BLaER1 treated with 17β-estradiol and CSF1 and Interleukin-3, amounts not matched to agents 10 nM and 100 nM (cell line): ENCODE data around the gene HMCN1.
"Not testable (repeated sequence)": the region's sequence is repeated elsewhere in the genome, so short reads cannot be mapped to it uniquely, and the experiment has no call there.

Experiments used
- H3K27ac ChIP-seq, 11 experiments: shearing (Covaris generic); formaldehyde crosslinking; 2 replicates each; pipeline ENCODE4 v1.8.1; 2022
- H3K27me3 ChIP-seq, 11 experiments: shearing (Covaris generic); formaldehyde crosslinking; 2 replicates each; pipeline ENCODE4 v1.8.1; 2022
- H3K36me3 ChIP-seq, 11 experiments: shearing (Covaris generic); formaldehyde crosslinking; 2 replicates each; pipeline ENCODE4 v1.8.1; 2022
- H3K4me1 ChIP-seq, 10 experiments: shearing (Covaris generic); formaldehyde crosslinking; 2 replicates each; pipeline ENCODE4 v1.8.1; 2022
- H3K4me2 ChIP-seq, 11 experiments: shearing (Covaris generic); formaldehyde crosslinking; 2 replicates each; pipeline ENCODE4 v1.8.1; 2022
- H3K4me3 ChIP-seq, 10 experiments: shearing (Covaris generic); formaldehyde crosslinking; 2 replicates each; pipeline ENCODE4 v1.8.1; 2022
- H3K9ac ChIP-seq, 11 experiments: shearing (Covaris generic); formaldehyde crosslinking; 2 replicates each; pipeline ENCODE4 v1.8.1; 2022
- H3K9me3 ChIP-seq, 11 experiments: shearing (Covaris generic); formaldehyde crosslinking; replicated peaks in 1 of 11; 2 replicates each; pipeline ENCODE4 v1.8.1; 2022
- H4K20me1 ChIP-seq, 11 experiments: shearing (Covaris generic); formaldehyde crosslinking; 2 replicates each; pipeline ENCODE4 v1.8.1; 2022
- Cebpa-rat ChIP-seq, 11 experiments: shearing (Covaris generic); IDR thresholded peaks; 2 replicates each; pipeline ENCODE4 v1.8.1; 2022

Gene HMCN1

DNA sequence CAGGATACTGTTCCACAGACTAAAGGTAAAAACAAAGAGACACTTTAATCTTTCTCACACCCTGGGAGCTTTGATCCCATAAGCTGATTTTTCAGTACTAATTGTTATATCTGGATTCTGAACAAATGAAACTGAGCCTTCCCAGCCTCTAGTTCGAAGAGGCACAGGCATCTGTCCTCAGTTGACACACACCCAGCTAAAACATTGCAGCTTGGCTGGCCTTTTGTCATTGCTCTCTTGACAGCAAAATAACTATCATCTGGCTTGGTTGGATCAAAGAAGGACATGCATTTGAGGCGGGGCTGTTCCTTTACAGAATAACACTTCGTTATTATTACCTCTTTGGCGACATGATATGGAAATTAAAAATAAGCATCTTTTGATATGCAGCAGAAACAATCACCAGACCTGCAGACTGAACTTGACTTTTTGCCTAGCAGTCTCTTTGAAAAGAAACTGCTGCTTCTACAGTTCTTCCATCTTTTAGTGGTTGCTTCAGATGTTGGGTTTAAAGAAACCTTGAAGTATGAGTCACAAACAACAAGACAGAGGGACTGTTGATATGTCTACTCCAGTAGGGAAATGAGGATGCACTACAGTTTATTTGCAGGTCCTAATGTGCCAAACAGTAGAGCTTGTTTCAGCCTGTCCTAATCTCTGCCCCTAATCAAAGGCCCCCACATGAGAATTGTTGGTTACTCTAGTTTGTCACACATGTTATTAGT lies 474.4 kb downstream of the HMCN1 start:
- Histone ChIP-seq H3K9ac (no peak overlapping the region), H3K4me1 (no peaks in the 10 kb centered on the region), H4K20me1 (no peaks in the 10 kb centered on the region), H3K9me3 (no peaks in the 10 kb centered on the region), H3K27ac (no peak overlapping the region), H3K36me3 (no peaks in the 10 kb centered on the region), H3K4me3 (no peak overlapping the region), H3K27me3 (peaks cover 0 to 3% (median 0%) of the 10 kb centered on the region in 11 experiments; a peak in 1 of 22 replicates), H3K4me2 (no peak overlapping the region)
- no peak for TF ChIP-seq Cebpa-rat (IDR thresholded peaks at IDR 0.05)

DNA sequence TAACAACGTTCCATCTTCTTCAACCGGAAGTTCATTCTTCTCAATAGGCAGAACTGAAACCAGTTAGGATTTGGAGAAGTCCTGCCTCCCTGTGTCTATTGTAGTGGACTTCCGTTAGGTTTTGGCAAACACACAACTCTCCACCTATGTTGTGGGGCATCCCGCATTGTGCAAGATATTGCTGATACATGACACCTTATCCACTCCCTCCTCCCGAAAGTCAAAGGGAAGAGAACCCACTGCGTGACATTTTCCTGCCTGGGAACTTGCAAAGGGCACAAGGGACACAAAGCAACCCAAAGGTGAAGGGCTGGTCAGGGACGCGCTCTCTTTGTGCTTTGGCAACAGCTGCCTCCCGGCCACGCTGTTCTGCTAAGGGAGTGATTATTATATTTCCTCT lies 476.1 kb downstream of the HMCN1 start:
- no peaks in the 10 kb centered on the region for H3K4me1 ChIP-seq

DNA sequence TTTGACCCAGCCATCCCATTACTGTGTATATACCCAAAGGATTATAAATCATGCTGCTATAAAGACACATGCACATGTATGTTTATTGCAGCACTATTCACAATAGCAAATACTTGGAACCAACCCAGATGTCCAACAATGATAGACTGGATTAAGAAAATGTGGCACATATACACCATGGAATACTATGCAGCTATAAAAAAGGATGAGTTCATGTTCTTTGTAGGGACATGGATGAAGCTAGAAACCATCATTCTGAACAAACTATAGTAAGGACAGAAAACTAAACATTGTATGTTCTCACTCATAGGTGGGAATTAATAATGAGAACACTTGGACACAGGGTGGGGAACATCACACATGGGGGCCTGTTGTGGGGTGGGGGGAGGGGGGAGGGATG lies 477.4 kb downstream of the HMCN1 start:
- not testable (repeated sequence) for H3K4me2 ChIP-seq, H3K9me3 ChIP-seq, H3K36me3 ChIP-seq, H3K27me3 ChIP-seq, H3K4me1 ChIP-seq, H3K27ac ChIP-seq, H3K4me3 ChIP-seq, H4K20me1 ChIP-seq, H3K9ac ChIP-seq

More for the DNA sequence above, 476.1 kb downstream of the HMCN1 start:
- Histone ChIP-seq H3K9ac (no peak overlapping the region), H3K27me3 (peaks cover 0 to 3% (median 0%) of the 10 kb centered on the region in 11 experiments; a peak in 1 of 22 replicates), H3K36me3 (no peaks in the 10 kb centered on the region), H4K20me1 (no peaks in the 10 kb centered on the region), H3K4me2 (no peak overlapping the region), H3K4me3 (no peak overlapping the region), H3K9me3 (no peaks in the 10 kb centered on the region), H3K27ac (no peak overlapping the region)
- no peak for TF ChIP-seq Cebpa-rat (IDR thresholded peaks at IDR 0.05)

DNA sequence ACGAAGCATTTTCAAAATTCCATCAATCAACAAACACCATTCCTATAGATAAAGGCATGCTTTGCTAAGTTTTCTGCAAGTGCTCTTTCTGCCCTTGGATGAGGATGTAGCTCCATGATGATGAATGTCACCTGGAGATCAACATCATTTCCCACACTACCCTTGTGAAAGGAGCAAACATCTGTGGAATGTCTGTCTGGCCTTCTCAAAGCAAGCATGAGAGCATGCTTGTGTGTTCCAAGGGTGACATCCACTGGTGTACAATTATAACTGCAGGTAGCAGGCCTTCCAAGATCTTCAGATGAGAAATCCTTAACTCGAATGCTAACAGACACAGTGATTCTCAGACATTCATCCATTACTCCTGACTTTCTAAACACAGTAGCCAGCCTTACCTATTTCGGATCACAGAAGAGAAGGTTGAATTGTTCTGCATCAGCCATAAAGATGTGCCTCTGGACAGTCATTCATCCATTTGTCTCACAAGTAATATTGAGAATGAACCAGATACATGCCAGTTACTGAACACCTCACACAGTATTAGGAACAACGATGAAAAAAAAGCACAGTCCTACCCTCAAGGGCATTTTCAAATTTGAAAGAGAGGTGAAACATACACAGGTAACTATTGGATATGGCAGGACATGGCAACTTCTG lies 478.5 kb downstream of the HMCN1 start:
- TF ChIP-seq Cebpa-rat (IDR thresholded peaks at IDR 0.05): no peak
- H3K9me3 ChIP-seq: no peaks in the 10 kb centered on the region
- no peak overlapping the region for H3K9ac ChIP-seq
- H3K4me3 ChIP-seq: no peak overlapping the region
- no peaks in the 10 kb centered on the region for H3K36me3 ChIP-seq
- H3K27ac ChIP-seq: no peak overlapping the region
- no peaks in the 10 kb centered on the region for H4K20me1 ChIP-seq
- no peak overlapping the region for H3K4me2 ChIP-seq
- no peaks in the 10 kb centered on the region for H3K4me1 ChIP-seq
- no peaks in the 10 kb centered on the region for H3K27me3 ChIP-seq

DNA sequence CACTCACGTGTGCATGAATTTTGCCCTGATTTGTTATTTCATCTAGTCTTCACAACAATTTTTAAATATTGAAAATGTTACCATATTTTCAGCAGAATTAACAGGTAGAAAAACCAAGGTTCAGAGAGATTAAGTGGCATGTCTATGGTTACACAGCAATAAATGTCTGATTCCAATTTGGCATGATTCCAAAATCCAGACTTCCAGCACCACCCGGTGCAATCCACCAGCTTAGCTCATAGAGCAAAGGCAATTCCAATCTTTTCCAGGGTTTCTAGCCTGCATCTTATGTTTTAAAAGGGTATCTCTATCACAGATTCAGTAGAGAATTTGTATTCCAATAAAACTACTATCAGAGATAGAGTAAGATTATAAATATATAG lies 479.0 kb downstream of the HMCN1 start:
- Histone ChIP-seq H3K4me1 (no peaks in the 10 kb centered on the region), H3K36me3 (no peaks in the 10 kb centered on the region), H4K20me1 (no peaks in the 10 kb centered on the region), H3K27me3 (no peaks in the 10 kb centered on the region), H3K9ac (no peak overlapping the region), H3K9me3 (no peaks in the 10 kb centered on the region), H3K4me3 (no peak overlapping the region), H3K27ac (no peak overlapping the region), H3K4me2 (no peak overlapping the region)
- no peak for TF ChIP-seq Cebpa-rat (IDR thresholded peaks at IDR 0.05)

DNA sequence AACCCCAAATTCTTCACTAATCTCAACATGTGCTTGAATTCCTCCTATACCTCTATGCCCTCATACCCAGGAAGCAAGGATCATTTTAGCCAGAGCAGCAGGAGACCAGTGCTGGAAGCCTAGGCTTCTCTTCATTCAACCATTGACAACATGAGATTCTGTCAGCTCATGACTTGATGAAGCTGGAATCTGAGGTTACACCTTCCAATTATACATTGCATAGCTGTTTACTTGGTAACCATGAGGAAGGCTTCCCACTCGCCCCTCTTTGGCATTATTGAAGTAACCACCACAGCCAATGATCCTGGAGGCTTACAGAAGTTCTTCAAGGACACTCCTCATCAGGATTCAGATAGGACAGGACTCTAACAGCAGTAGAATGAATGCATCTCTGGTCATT lies 480.6 kb downstream of the HMCN1 start:
- Histone ChIP-seq H3K4me3 (no peak overlapping the region), H4K20me1 (no peaks in the 10 kb centered on the region; a peak in 1 of 22 replicates), H3K4me1 (peaks cover 2 to 15% (median 7%) of the 10 kb centered on the region in 10 experiments; a peak in 14 of 20 replicates), H3K9me3 (no peaks in the 10 kb centered on the region), H3K27ac (no peak overlapping the region), H3K4me2 (no peak overlapping the region), H3K9ac (no peak overlapping the region), H3K36me3 (no peaks in the 10 kb centered on the region), H3K27me3 (no peaks in the 10 kb centered on the region)
- no peak for TF ChIP-seq Cebpa-rat (IDR thresholded peaks at IDR 0.05)

DNA sequence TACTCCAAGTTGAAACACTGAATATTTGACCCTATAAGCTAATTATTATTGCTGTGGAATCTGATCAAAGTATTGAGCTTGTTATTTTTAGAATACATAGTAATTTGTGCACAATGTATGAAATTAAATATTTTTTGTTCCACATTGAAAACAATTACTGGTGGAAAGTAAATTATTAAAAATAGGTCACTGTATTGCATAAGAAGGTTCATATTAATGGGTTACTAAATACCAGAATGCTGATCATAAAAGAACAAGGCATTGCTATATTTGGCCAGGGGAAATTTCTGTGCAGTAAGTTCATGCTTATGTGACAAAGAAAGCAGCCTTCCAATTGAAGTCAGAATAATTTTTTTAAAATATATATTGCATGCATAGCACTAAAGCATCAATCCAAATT lies 481.4 kb downstream of the HMCN1 start:
- Histone ChIP-seq H3K9me3 (no peaks in the 10 kb centered on the region), H3K4me3 (no peak overlapping the region), H3K4me1 (peaks cover 2 to 23% (median 7%) of the 10 kb centered on the region in 10 experiments; a peak in 14 of 20 replicates), H3K27me3 (no peaks in the 10 kb centered on the region), H3K27ac (no peak overlapping the region), H3K4me2 (no peak overlapping the region), H3K36me3 (no peaks in the 10 kb centered on the region), H4K20me1 (no peaks in the 10 kb centered on the region; a peak in 1 of 22 replicates), H3K9ac (no peak overlapping the region)
- no peak for TF ChIP-seq Cebpa-rat (IDR thresholded peaks at IDR 0.05)

DNA sequence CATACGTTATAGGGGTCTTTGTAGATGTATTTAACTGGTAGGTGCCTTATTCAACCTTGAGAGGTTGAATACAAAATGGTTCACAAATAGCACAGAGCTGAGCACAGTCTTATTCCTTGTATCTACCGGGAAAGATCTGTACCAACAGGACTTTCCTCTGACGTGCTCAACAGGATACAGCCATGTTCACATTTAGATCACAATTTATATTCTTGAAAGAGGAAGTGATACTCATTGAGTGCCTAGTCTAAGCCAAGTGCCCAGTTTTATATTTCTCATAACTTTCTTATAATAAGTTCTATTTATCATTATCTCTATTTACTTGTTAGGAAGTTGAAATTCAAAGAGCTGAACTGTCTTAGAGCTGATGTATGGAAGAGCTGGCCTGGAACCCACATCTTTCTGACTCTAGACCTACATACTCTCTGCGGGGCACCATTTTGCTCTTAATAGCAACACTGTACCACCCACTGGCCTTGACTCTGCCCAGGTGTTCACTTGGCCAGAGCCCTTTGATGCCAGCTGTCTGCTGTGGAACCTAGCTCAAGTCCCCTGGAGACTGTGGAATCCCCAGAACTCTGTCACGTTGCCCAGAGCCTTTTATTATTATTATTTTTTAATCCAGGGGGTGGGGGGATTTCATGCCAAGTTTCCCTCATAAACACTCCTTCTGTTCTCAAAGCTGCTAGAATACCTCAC lies 484.6 kb downstream of the HMCN1 start:
- H3K9me3 ChIP-seq: no peaks in the 10 kb centered on the region
- H3K9ac ChIP-seq: no peak overlapping the region
- H3K4me2 ChIP-seq: peak overlapping the region in 10 of 11 experiments; percentile 11 to 39 (median 29); a peak in 9 of 22 replicates
- H4K20me1 ChIP-seq: no peaks in the 10 kb centered on the region; a peak in 1 of 22 replicates
- no peak overlapping the region for H3K4me3 ChIP-seq
- TF ChIP-seq Cebpa-rat (IDR thresholded peaks at IDR 0.05): no peak
- peak overlapping the region in 1 of 11 experiments; percentile 4; a peak in 2 of 22 replicates for H3K27ac ChIP-seq
- no peaks in the 10 kb centered on the region for H3K36me3 ChIP-seq
- no peaks in the 10 kb centered on the region for H3K27me3 ChIP-seq
- H3K4me1 ChIP-seq: peaks cover 2 to 24% (median 7%) of the 10 kb centered on the region in 10 experiments; a peak in 14 of 20 replicates

DNA sequence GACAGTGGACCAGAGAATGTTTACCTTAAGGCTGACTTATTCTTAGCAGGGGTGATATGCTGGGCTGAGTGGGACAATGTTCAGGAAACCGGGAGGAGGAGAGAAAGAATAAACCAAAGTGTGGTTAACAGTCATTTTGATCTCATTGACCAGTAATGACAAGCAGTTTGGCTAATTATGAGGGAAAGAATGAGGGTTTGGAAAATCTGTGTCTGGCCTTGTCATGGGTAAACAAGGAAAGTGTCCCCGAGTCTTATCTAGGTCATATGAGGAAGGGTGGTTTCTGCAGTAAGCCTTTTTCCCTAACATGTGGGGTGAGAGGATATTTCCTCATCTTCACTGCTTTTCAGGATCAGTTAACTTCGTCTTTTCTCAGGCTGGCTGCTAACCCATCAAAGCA lies 485.9 kb downstream of the HMCN1 start:
- Histone ChIP-seq H3K4me1 (peaks cover 2 to 24% (median 7%) of the 10 kb centered on the region in 10 experiments; a peak in 14 of 20 replicates), H3K4me2 (peak overlapping the region in 4 of 11 experiments; percentile 0 to 65 (median 28); a peak in 4 of 22 replicates), H3K9me3 (no peaks in the 10 kb centered on the region), H3K27me3 (no peaks in the 10 kb centered on the region), H3K9ac (no peak overlapping the region), H4K20me1 (no peaks in the 10 kb centered on the region; a peak in 1 of 22 replicates), H3K27ac (no peak overlapping the region; a peak in 1 of 22 replicates), H3K4me3 (no peak overlapping the region), H3K36me3 (no peaks in the 10 kb centered on the region)
- no peak for TF ChIP-seq Cebpa-rat (IDR thresholded peaks at IDR 0.05)
